Right atrium auricular region (tissue), 2 donors: ENCODE data around the gene CNTLN. TPM values are rescaled to one million over a fixed set of nuclear protein-coding genes. Genes with fewer than 3 reads are reported as not detected.

ENCODE experiments used
- DNase-seq: peaks from one replicate; pipeline ENCODE4 v3.0.0-alpha.2; 2019; ENCODE audit warnings: low spot score
- H3K27ac ChIP-seq, 2 donors: fragments of 200-600 bp; sonication (generic); 1 replicate in 1 of 2; 2 replicates in 1 of 2; pipeline ENCODE4 v1.5.1; 2016 to 2019
- H3K27me3 ChIP-seq, 2 donors: fragments of 200-600 bp; sonication (generic); one replicate each; pipeline versions ENCODE4 v1.5.1 to v1.6.0; 2017 to 2019
- H3K36me3 ChIP-seq: fragments of 200-600 bp; sonication (generic); one replicate; pipeline ENCODE4 v1.5.1; 2016
- H3K4me1 ChIP-seq, 2 donors: fragments of 200-600 bp; sonication (generic); one replicate each; pipeline versions ENCODE4 v1.5.1 to v1.6.0; 2017 to 2019
- H3K4me3 ChIP-seq, 2 donors: fragments of 200-600 bp; sonication (generic); 1 replicate in 1 of 2; 2 replicates in 1 of 2; pipeline ENCODE4 v1.5.1; 2017 to 2019; ENCODE audit warnings: mild to moderate bottlenecking in 1 of 2, moderate library complexity in 1 of 2
- H3K9me3 ChIP-seq, 2 donors: fragments of 200-600 bp; sonication (generic); one replicate each; pipeline ENCODE4 v1.5.1; 2019
- total RNA-seq, 2 donors: library from RNA; depleted of rRNA; stranded (reverse); fragments of >200 nt; gene quantifications; one replicate each; pipeline ENCODE4 v1.1.0, GENCODE V29; 2016
- TF ChIP-seq, protein P1 (sequence below), 2 donors: fragments of 200-600 bp; sonication (generic); IDR thresholded peaks; one replicate each; pipeline ENCODE4 v1.5.1; 2019; ENCODE audit warnings: antibody characterized with exemption in 2 of 2

The CNTLN gene
- total RNA-seq, 2 donors from 2014 or later: 3.2 to 5.9 TPM

DNA sequence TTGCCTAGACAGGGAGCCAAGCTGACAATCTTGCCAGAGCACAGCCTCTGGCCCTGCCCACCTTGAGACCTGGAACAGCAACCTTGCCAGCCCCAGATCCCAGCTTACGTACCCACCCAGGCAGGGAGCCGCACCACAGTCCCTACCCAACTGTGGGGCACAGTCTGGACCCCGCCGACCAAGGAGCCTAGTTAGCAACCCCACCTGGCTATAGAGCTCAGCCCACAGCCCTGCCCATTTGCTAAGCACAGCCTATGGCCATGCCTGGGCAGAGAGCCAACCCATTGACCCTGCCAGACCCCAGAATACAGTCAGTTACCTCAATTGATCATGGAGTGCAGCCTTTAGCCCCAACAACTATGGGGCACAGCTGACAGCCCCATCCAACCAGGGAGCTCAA, 346.1 kb downstream of the CNTLN start:
- H3K36me3 ChIP-seq: no peaks in the 10 kb centered on the region
- no peaks in the 10 kb centered on the region for H3K9me3 ChIP-seq
- no peak for DNase-seq
- no peaks in the 10 kb centered on the region for H3K27me3 ChIP-seq
- H3K27ac ChIP-seq: no peak overlapping the region
- no peaks in the 10 kb centered on the region for H3K4me1 ChIP-seq
- TF ChIP-seq, protein P1, sequence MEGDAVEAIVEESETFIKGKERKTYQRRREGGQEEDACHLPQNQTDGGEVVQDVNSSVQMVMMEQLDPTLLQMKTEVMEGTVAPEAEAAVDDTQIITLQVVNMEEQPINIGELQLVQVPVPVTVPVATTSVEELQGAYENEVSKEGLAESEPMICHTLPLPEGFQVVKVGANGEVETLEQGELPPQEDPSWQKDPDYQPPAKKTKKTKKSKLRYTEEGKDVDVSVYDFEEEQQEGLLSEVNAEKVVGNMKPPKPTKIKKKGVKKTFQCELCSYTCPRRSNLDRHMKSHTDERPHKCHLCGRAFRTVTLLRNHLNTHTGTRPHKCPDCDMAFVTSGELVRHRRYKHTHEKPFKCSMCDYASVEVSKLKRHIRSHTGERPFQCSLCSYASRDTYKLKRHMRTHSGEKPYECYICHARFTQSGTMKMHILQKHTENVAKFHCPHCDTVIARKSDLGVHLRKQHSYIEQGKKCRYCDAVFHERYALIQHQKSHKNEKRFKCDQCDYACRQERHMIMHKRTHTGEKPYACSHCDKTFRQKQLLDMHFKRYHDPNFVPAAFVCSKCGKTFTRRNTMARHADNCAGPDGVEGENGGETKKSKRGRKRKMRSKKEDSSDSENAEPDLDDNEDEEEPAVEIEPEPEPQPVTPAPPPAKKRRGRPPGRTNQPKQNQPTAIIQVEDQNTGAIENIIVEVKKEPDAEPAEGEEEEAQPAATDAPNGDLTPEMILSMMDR (IDR thresholded peaks at IDR 0.05): no peak
- H3K4me3 ChIP-seq: no peak overlapping the region

DNA sequence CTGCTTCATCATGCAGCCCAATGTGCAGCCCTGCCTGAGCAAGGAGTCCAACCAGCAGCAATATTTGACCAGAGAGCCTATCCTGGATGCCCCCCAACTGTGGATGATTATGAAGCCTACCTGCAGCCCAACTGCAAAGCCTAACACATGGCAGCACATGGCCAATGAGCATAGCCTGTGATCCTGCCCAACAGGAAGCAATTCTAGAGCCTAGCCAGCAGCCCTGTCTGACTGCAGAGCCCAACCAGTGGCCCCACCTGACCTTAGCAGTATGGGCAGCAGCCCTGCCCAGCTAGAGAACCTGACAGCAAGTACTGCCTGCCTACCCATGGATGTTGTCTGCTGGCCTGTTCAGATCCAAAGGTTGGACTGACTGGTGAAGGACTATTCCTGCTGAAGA, 346.7 kb downstream of the CNTLN start:
- Histone ChIP-seq H3K27ac (no peak overlapping the region), H3K4me1 (no peaks in the 10 kb centered on the region), H3K9me3 (no peaks in the 10 kb centered on the region), H3K27me3 (no peaks in the 10 kb centered on the region), H3K4me3 (no peak overlapping the region), H3K36me3 (no peaks in the 10 kb centered on the region)
- TF ChIP-seq, protein P1 (IDR thresholded peaks at IDR 0.05): no peak
- DNase-seq: no peak

GRCh38 chr9:17484906-17485305, 350.1 kb downstream of the CNTLN start:
- no peaks in the 10 kb centered on the region for H3K36me3 ChIP-seq
- no peak overlapping the region for H3K4me3 ChIP-seq
- DNase-seq: no peak
- no peak overlapping the region for H3K27ac ChIP-seq
- TF ChIP-seq, protein P1 (IDR thresholded peaks at IDR 0.05): no peak
- H3K27me3 ChIP-seq: no peaks in the 10 kb centered on the region
- H3K4me1 ChIP-seq: no peaks in the 10 kb centered on the region
- H3K9me3 ChIP-seq: no peaks in the 10 kb centered on the region

GRCh38 chr9:17486396-17486795, 351.6 kb downstream of the CNTLN start:
- TF ChIP-seq, protein P1 (IDR thresholded peaks at IDR 0.05): no peak
- no peaks in the 10 kb centered on the region for H3K4me1 ChIP-seq
- no peak overlapping the region for H3K27ac ChIP-seq
- H3K9me3 ChIP-seq: no peaks in the 10 kb centered on the region
- no peak overlapping the region for H3K4me3 ChIP-seq
- no peaks in the 10 kb centered on the region for H3K27me3 ChIP-seq
- DNase-seq: no peak
- H3K36me3 ChIP-seq: no peaks in the 10 kb centered on the region

- H3K4me1 ChIP-seq: no peaks in the 10 kb centered on the region
- TF ChIP-seq, protein P1 (IDR thresholded peaks at IDR 0.05): no peak
- no peaks in the 10 kb centered on the region for H3K36me3 ChIP-seq
- no peak overlapping the region for H3K4me3 ChIP-seq
- DNase-seq: no peak
- no peaks in the 10 kb centered on the region for H3K27me3 ChIP-seq
- H3K9me3 ChIP-seq: no peaks in the 10 kb centered on the region
- no peak overlapping the region for H3K27ac ChIP-seq
Observed at GRCh38 chr9:17487467-17487866, 352.6 kb downstream of the CNTLN start.

DNA sequence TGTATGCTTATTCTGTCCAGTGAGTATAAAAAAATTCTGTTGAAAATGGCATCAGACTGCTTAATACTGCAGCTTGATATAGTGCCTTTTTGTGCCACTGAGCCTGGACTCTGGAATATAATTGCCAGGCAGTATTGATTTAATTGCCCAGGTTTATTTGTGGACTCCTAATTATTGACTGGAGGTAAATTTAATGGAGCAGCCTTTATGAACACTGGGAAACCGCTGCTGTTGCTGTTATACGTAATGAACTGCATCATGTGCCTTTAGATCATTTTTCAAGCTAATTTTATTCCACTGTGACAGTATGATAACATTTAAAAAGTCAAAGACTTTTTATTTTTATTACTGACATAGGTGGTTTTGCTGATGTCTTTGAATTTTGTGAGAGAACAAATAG, 353.8 kb downstream of the CNTLN start:
- no peaks in the 10 kb centered on the region for H3K27me3 ChIP-seq
- H3K36me3 ChIP-seq: no peaks in the 10 kb centered on the region
- no peak overlapping the region for H3K4me3 ChIP-seq
- DNase-seq: no peak
- H3K9me3 ChIP-seq: no peaks in the 10 kb centered on the region
- H3K27ac ChIP-seq: no peak overlapping the region
- no peaks in the 10 kb centered on the region for H3K4me1 ChIP-seq
- TF ChIP-seq, protein P1 (IDR thresholded peaks at IDR 0.05): no peak
